ENCODE data around the gene TBXA2R. TPM values are rescaled to one million over a fixed set of nuclear protein-coding genes. Genes with fewer than 3 reads are reported as not detected.
"Not testable (repeated sequence)": the region's sequence is repeated elsewhere in the genome, so short reads cannot be mapped to it uniquely, and the experiment has no call there.

Gene TBXA2R
- total RNA-seq, 6 experiments from 2014 or later: 7.1 to 8.8 (median 7.4) TPM

GRCh38 chr19:3589439-3589838 is 17.2 kb downstream of the TBXA2R start:
- H3K4me3 Mint-ChIP-seq: no peak overlapping the region
- DNase-seq: no peak
- no peaks in the 10 kb centered on the region; the same call in 1 of the 2 replicates for H3K36me3 Mint-ChIP-seq (ENCODE audit: low read depth)
- no peaks in the 10 kb centered on the region for H3K4me1 Mint-ChIP-seq (ENCODE audit: low read depth)
- H3K27ac Mint-ChIP-seq: no peak overlapping the region
- no peak for TF ChIP-seq CTCF (IDR thresholded peaks at IDR 0.05)
- H3K9me3 Mint-ChIP-seq: peaks cover 5% of the 10 kb centered on the region; the same call in 1 of the 2 replicates
- H3K27me3 Mint-ChIP-seq (ENCODE audit: insufficient read depth): peaks cover 12% of the 10 kb centered on the region

GRCh38 chr19:3586707-3587346 is 19.8 kb downstream of the TBXA2R start:
- Mint-ChIP-seq H3K27ac (no peak overlapping the region), H3K4me3 (no peak overlapping the region), H3K4me1 (ENCODE audit: low read depth) (no peaks in the 10 kb centered on the region), H3K27me3 (ENCODE audit: insufficient read depth) (peaks cover 12% of the 10 kb centered on the region), H3K9me3 (peaks cover 5% of the 10 kb centered on the region; the same call in 1 of the 2 replicates), H3K36me3 (ENCODE audit: low read depth) (no peaks in the 10 kb centered on the region)
- TF ChIP-seq CTCF (IDR thresholded peaks at IDR 0.05): no peak
- no peak for DNase-seq

- H3K9me3 Mint-ChIP-seq: peaks cover 5% of the 10 kb centered on the region; the same call in 1 of the 2 replicates
- no peak overlapping the region for H3K27ac Mint-ChIP-seq
- no peak for DNase-seq
- TF ChIP-seq CTCF (IDR thresholded peaks at IDR 0.05): peak; percentile 75
- no peaks in the 10 kb centered on the region for H3K4me1 Mint-ChIP-seq (ENCODE audit: low read depth)
- no peak overlapping the region for H3K4me3 Mint-ChIP-seq
- no peaks in the 10 kb centered on the region for H3K36me3 Mint-ChIP-seq (ENCODE audit: low read depth)
- H3K27me3 Mint-ChIP-seq (ENCODE audit: insufficient read depth): peaks cover 7% of the 10 kb centered on the region
These were observed 20.5 kb downstream of the TBXA2R start for GRCh38 chr19:3586127-3586626.

GRCh38 chr19:3585301-3586126 is 21.2 kb downstream of the TBXA2R start, which contains the start of gene GIPC3:
Gene GIPC3, plus strand, starts transcription at chr19:3585478. Its CDS starts 120 bp downstream, at chr19:3585598.
- Mint-ChIP-seq H3K27ac (no peak within 1 kb of the TSS), H3K4me3 (no peak within 1 kb of the TSS), H3K36me3 (ENCODE audit: low read depth) (no peaks in the 10 kb centered on the region), H3K9me3 (no peaks in the 10 kb centered on the region; the same call in 1 of the 2 replicates), H3K27me3 (ENCODE audit: insufficient read depth) (peaks cover 4% of the 10 kb centered on the region), H3K4me1 (ENCODE audit: low read depth) (peaks cover 5% of the 10 kb centered on the region)
- no peak for TF ChIP-seq CTCF (IDR thresholded peaks at IDR 0.05)
- DNase-seq: no peak

GRCh38 chr19:3584036-3584802 is 22.5 kb downstream of the TBXA2R start:
- H3K4me1 Mint-ChIP-seq (ENCODE audit: low read depth): peaks cover 18% of the 10 kb centered on the region
- H3K36me3 Mint-ChIP-seq (ENCODE audit: low read depth); H3K27ac Mint-ChIP-seq; H3K4me3 Mint-ChIP-seq; H3K27me3 Mint-ChIP-seq (ENCODE audit: insufficient read depth); DNase-seq; H3K9me3 Mint-ChIP-seq: not testable (repeated sequence)

- H3K4me3 Mint-ChIP-seq; DNase-seq; H3K9me3 Mint-ChIP-seq; H3K27me3 Mint-ChIP-seq (ENCODE audit: insufficient read depth); H3K36me3 Mint-ChIP-seq (ENCODE audit: low read depth); H3K27ac Mint-ChIP-seq: not testable (repeated sequence)
- H3K4me1 Mint-ChIP-seq (ENCODE audit: low read depth): peaks cover 23% of the 10 kb centered on the region
These were observed 24.9 kb downstream of the TBXA2R start for GRCh38 chr19:3581792-3582191.
